Measurements from ENCODE around the gene SEMA4A. TPM values are rescaled to one million over a fixed set of nuclear protein-coding genes. Genes with fewer than 3 reads are reported as not detected.

The SEMA4A gene
- total RNA-seq, 1 donor from 2014 or later: 1.6 TPM

- TF ChIP-seq CTCF (IDR thresholded peaks at IDR 0.05): no peak
- Mint-ChIP-seq H3K9me3 (ENCODE audit: low read depth) (peaks cover 3% of the 10 kb centered on the region), H3K36me3 (ENCODE audit: low read depth) (peaks cover 5% of the 10 kb centered on the region), H3K27ac (ENCODE audit: unreplicated experiment) (peak overlapping the region; percentile 59), H3K4me1 (ENCODE audit: low read depth) (peaks cover 16% of the 10 kb centered on the region), H3K27me3 (ENCODE audit: low read depth) (peaks cover 4% of the 10 kb centered on the region), H3K4me3 (ENCODE audit: unreplicated experiment) (peak overlapping the region; percentile 60)
- DNase-seq (ENCODE audit: low spot score): no peak
Measured at GRCh38 chr1:156160743-156161171, 7.4 kb downstream of the SEMA4A start.

GRCh38 chr1:156162430-156163037 is 9.1 kb downstream of the SEMA4A start:
- peak overlapping the region; percentile 54 for H3K27ac Mint-ChIP-seq (ENCODE audit: unreplicated experiment)
- peaks cover 16% of the 10 kb centered on the region for H3K4me1 Mint-ChIP-seq (ENCODE audit: low read depth)
- TF ChIP-seq CTCF (IDR thresholded peaks at IDR 0.05): no peak
- no peaks in the 10 kb centered on the region for H3K27me3 Mint-ChIP-seq (ENCODE audit: low read depth)
- peaks cover 5% of the 10 kb centered on the region for H3K36me3 Mint-ChIP-seq (ENCODE audit: low read depth)
- H3K9me3 Mint-ChIP-seq (ENCODE audit: low read depth): peaks cover 3% of the 10 kb centered on the region
- H3K4me3 Mint-ChIP-seq (ENCODE audit: unreplicated experiment): no peak overlapping the region
- DNase-seq (ENCODE audit: low spot score): no peak

- Mint-ChIP-seq H3K4me3 (ENCODE audit: unreplicated experiment) (no peak overlapping the region), H3K4me1 (ENCODE audit: low read depth) (peaks cover 16% of the 10 kb centered on the region), H3K27ac (ENCODE audit: unreplicated experiment) (no peak overlapping the region), H3K9me3 (ENCODE audit: low read depth) (peaks cover 3% of the 10 kb centered on the region), H3K36me3 (ENCODE audit: low read depth) (peaks cover 7% of the 10 kb centered on the region), H3K27me3 (ENCODE audit: low read depth) (no peaks in the 10 kb centered on the region)
- no peak for DNase-seq (ENCODE audit: low spot score)
- TF ChIP-seq CTCF (IDR thresholded peaks at IDR 0.05): no peak
Measured at GRCh38 chr1:156163712-156164111, 10.3 kb downstream of the SEMA4A start.

GRCh38 chr1:156164125-156164831 is 10.9 kb downstream of the SEMA4A start:
- no peak for TF ChIP-seq CTCF (IDR thresholded peaks at IDR 0.05)

GRCh38 chr1:156165083-156165482 is 11.7 kb downstream of the SEMA4A start:
- peaks cover 16% of the 10 kb centered on the region for H3K4me1 Mint-ChIP-seq (ENCODE audit: low read depth)
- H3K36me3 Mint-ChIP-seq (ENCODE audit: low read depth): peaks cover 7% of the 10 kb centered on the region
- H3K9me3 Mint-ChIP-seq (ENCODE audit: low read depth): peaks cover 3% of the 10 kb centered on the region
- H3K27me3 Mint-ChIP-seq (ENCODE audit: low read depth): no peaks in the 10 kb centered on the region
- TF ChIP-seq CTCF (IDR thresholded peaks at IDR 0.05): no peak
- no peak for DNase-seq (ENCODE audit: low spot score)
- no peak overlapping the region for H3K27ac Mint-ChIP-seq (ENCODE audit: unreplicated experiment)
- no peak overlapping the region for H3K4me3 Mint-ChIP-seq (ENCODE audit: unreplicated experiment)

More at GRCh38 chr1:156164125-156164831, 10.9 kb downstream of the SEMA4A start:
- no peak overlapping the region for H3K27ac Mint-ChIP-seq (ENCODE audit: unreplicated experiment)
- H3K4me1 Mint-ChIP-seq (ENCODE audit: low read depth): peaks cover 16% of the 10 kb centered on the region
- no peak for DNase-seq (ENCODE audit: low spot score)
- peaks cover 7% of the 10 kb centered on the region for H3K36me3 Mint-ChIP-seq (ENCODE audit: low read depth)
- no peak overlapping the region for H3K4me3 Mint-ChIP-seq (ENCODE audit: unreplicated experiment)
- H3K9me3 Mint-ChIP-seq (ENCODE audit: low read depth): peaks cover 3% of the 10 kb centered on the region
- H3K27me3 Mint-ChIP-seq (ENCODE audit: low read depth): no peaks in the 10 kb centered on the region

Measured in chondrocyte (in vitro differentiated cells).